ENCODE measurements around the gene COA1. TPM values are rescaled to one million over a fixed set of nuclear protein-coding genes. Genes with fewer than 3 reads are reported as not detected.

Gene COA1
- total and polyA plus RNA-seq, 9 of the 15 experiments (the other 6 are each of a cell fraction or from before 2014, with no cell fraction given): 98.9 to 463 (median 181) TPM

DNA sequence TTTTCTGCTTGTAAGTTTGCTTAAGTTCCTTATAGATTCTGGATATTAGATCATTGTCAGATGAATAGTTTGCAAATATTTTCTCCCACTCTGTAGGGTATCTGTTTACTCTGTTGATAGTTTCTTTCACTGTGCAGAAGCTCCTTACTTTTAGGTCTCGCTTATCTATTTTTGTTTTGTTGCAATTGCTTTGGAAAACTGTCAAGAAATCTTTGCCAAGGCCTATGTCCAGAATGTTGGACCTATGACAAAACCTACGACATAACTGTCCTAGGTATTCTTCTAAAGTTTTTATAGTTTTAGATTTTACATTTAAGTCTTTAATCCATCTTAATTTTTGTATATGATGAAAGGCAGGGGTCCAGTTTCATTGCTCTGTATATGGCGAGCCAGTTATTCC, 27.4 kb downstream of the COA1 start:
- 77% methylated on average over 3 of the region's 3 CpGs for WGBS (ENCODE audit: insufficient coverage, low coverage, missing lambda C conversion rate)
- Histone ChIP-seq H3K79me2 (ENCODE audit: control insufficient read depth, insufficient read depth, low read length) (peaks cover 75% of the 10 kb centered on the region), H3K9ac (ENCODE audit: insufficient read depth in 1 of 2, low read depth in 2 of 2, low read length in 2 of 2) (no peak overlapping the region), H3K9me3 (replicated peaks; ENCODE audit: control insufficient read depth, insufficient read depth, low read depth, low read length) (no peaks in the 10 kb centered on the region), H4K20me1 (replicated peaks; ENCODE audit: control insufficient read depth, insufficient read depth, low read length) (no peaks in the 10 kb centered on the region; the same call in 1 of the 2 replicates), H3K4me2 (ENCODE audit: insufficient read depth, low read length) (no peak overlapping the region), H3K27ac (ENCODE audit: extremely low read depth, low read depth, low read length) (no peak overlapping the region), H3K4me1 (replicated peaks in 1 of 2; ENCODE audit: control insufficient read depth in 2 of 2, insufficient read depth in 2 of 2, low read length in 2 of 2) (no peaks in the 10 kb centered on the region), H3K27me3 (ENCODE audit: control insufficient read depth in 2 of 2, insufficient read depth in 2 of 2, low read length in 2 of 2) (no peaks in the 10 kb centered on the region), H3K4me3 (no peak overlapping the region), H2AFZ (ENCODE audit: low read depth, low read length) (no peak overlapping the region), H3K36me3 (ENCODE audit: control insufficient read depth, insufficient read depth, low read length) (peaks cover 12% of the 10 kb centered on the region; the same call in 2 of the 3 replicates), H3K9me1 (ENCODE audit: control insufficient read depth, insufficient read depth, low read length) (no peaks in the 10 kb centered on the region)
- FAIRE-seq (no peak), ATAC-seq (no peak), DNase-seq (ENCODE audit: extremely low read depth in 1 of 4, low spot score in 3 of 4) (no peak)
- TF ChIP-seq U2AF2 (optimal IDR thresholded peaks at IDR 0.05; ENCODE audit: low read depth, low read length) (no peak), FOXJ2 (tag; IDR thresholded peaks at IDR 0.05) (no peak), ZNF408 (CRISPR knock-in tag; IDR thresholded peaks at IDR 0.05; ENCODE audit: low read depth) (no peak), ZNF431 (CRISPR knock-in tag; IDR thresholded peaks at IDR 0.05) (no peak), MTA3 (IDR thresholded peaks at IDR 0.05; ENCODE audit: borderline replicate concordance) (no peak), E4F1 (CRISPR knock-in tag; IDR thresholded peaks at IDR 0.05; ENCODE audit: borderline replicate concordance) (no peak), POLR3A (IDR thresholded peaks at IDR 0.05; ENCODE audit: borderline replicate concordance, extremely low read depth, insufficient read depth, insufficient read length) (no peak), DLX4 (CRISPR knock-in tag; IDR thresholded peaks at IDR 0.05) (no peak), CCAR2 (IDR thresholded peaks at IDR 0.05; ENCODE audit: low read depth, low read length) (no peak)
- TF ChIP-seq, protein P1, sequence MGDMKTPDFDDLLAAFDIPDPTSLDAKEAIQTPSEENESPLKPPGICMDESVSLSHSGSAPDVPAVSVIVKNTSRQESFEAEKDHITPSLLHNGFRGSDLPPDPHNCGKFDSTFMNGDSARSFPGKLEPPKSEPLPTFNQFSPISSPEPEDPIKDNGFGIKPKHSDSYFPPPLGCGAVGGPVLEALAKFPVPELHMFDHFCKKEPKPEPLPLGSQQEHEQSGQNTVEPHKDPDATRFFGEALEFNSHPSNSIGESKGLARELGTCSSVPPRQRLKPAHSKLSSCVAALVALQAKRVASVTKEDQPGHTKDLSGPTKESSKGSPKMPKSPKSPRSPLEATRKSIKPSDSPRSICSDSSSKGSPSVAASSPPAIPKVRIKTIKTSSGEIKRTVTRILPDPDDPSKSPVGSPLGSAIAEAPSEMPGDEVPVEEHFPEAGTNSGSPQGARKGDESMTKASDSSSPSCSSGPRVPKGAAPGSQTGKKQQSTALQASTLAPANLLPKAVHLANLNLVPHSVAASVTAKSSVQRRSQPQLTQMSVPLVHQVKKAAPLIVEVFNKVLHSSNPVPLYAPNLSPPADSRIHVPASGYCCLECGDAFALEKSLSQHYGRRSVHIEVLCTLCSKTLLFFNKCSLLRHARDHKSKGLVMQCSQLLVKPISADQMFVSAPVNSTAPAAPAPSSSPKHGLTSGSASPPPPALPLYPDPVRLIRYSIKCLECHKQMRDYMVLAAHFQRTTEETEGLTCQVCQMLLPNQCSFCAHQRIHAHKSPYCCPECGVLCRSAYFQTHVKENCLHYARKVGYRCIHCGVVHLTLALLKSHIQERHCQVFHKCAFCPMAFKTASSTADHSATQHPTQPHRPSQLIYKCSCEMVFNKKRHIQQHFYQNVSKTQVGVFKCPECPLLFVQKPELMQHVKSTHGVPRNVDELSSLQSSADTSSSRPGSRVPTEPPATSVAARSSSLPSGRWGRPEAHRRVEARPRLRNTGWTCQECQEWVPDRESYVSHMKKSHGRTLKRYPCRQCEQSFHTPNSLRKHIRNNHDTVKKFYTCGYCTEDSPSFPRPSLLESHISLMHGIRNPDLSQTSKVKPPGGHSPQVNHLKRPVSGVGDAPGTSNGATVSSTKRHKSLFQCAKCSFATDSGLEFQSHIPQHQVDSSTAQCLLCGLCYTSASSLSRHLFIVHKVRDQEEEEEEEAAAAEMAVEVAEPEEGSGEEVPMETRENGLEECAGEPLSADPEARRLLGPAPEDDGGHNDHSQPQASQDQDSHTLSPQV (IDR thresholded peaks at IDR 0.05): no peak
- BruUV-seq (replicated peaks): no TSS peak
- POLR2A ChIA-PET: no interaction called here
- intact Hi-C loops (cut with micrococcal nuclease): loop anchor here (5.0 kb wide), 2 partner anchors 40 to 135 kb away; no protein-coding TSS in a partner anchor
- in situ Hi-C loops (cut with MboI): no loop called here
- CTCF ChIA-PET (ENCODE audit: low intra/inter-chr PET ratio): interaction anchor here (3.3 kb wide), 1 partner anchor 119 kb away, joined by 22 read pairs; the partner anchor contains the start of gene STK17A
